Neural progenitor cell (in vitro differentiated cells): Measurements from ENCODE around the gene PPM1F. TPM values are rescaled to one million over a fixed set of nuclear protein-coding genes. Genes with fewer than 3 reads are reported as not detected.

ENCODE experiments used
- DNase-seq: peaks from one replicate; pipeline ENCODE4 v3.0.0-alpha.2; 2016; ENCODE audit warnings: low spot score
- H2AFZ ChIP-seq: fragments of 200-600 bp; sonication (generic); replicated peaks from 2 replicates; pipeline ENCODE4 v1.6.1; 2016; ENCODE audit warnings: antibody characterized with exemption
- H3F3A ChIP-seq: fragments of 200-600 bp; sonication (generic); 2 replicates; pipeline ENCODE4 v1.6.1; 2016; ENCODE audit warnings: antibody characterized with exemption, low read depth
- H3K27ac ChIP-seq: fragments of 200-600 bp; sonication (generic); 2 replicates; pipeline ENCODE4 v1.5.1; 2016; ENCODE audit warnings: mild to moderate bottlenecking
- H3K27me3 ChIP-seq: fragments of 200-600 bp; sonication (generic); 2 replicates; pipeline ENCODE4 v1.6.1; 2016; ENCODE audit warnings: mild to moderate bottlenecking, moderate library complexity
- H3K36me3 ChIP-seq: fragments of 200-600 bp; sonication (generic); 2 replicates; pipeline ENCODE4 v1.5.1; 2016
- H3K4me1 ChIP-seq: fragments of 200-600 bp; sonication (generic); 2 replicates; pipeline ENCODE4 v1.6.1; 2016; ENCODE audit warnings: mixed run types
- H3K4me2 ChIP-seq: fragments of 200-600 bp; sonication (generic); 2 replicates; pipeline ENCODE4 v1.6.1; 2016
- H3K4me3 ChIP-seq: fragments of 200-600 bp; sonication (generic); 2 replicates; pipeline ENCODE4 v1.5.1; 2016
- H3K79me2 ChIP-seq: fragments of 200-600 bp; sonication (generic); 2 replicates; pipeline ENCODE4 v1.6.1; 2016; ENCODE audit warnings: low read depth
- H3K9ac ChIP-seq: fragments of 200-600 bp; sonication (generic); 2 replicates; pipeline ENCODE4 v1.6.1; 2016
- H3K9me3 ChIP-seq: fragments of 200-600 bp; sonication (generic); 2 replicates; pipeline ENCODE4 v1.5.1; 2016; ENCODE audit warnings: low read depth
- H4K20me1 ChIP-seq: fragments of 200-600 bp; sonication (generic); 2 replicates; pipeline ENCODE4 v1.6.1; 2016; ENCODE audit warnings: low read depth
- H3K27ac Mint-ChIP-seq: 3 replicates; pipeline ENCODE4 v1.8.0; 2021; ENCODE audit warnings: mixed read lengths
- H3K27me3 Mint-ChIP-seq: 2 replicates; pipeline ENCODE4 v1.8.0; 2022; ENCODE audit warnings: low read depth, mild to moderate bottlenecking, inconsistent platforms, moderate library complexity, mixed read lengths; ENCODE audit not compliant: insufficient read depth
- H3K36me3 Mint-ChIP-seq: 3 replicates; pipeline ENCODE4 v1.8.0; 2021; ENCODE audit warnings: mixed read lengths
- H3K4me1 Mint-ChIP-seq: 3 replicates; pipeline ENCODE4 v1.8.0; 2021; ENCODE audit warnings: mixed read lengths
- H3K4me3 Mint-ChIP-seq: 3 replicates; pipeline ENCODE4 v1.8.0; 2021; ENCODE audit warnings: mild to moderate bottlenecking, moderate library complexity, mixed read lengths
- H3K9me3 Mint-ChIP-seq: 3 replicates; pipeline ENCODE4 v1.8.0; 2020; ENCODE audit warnings: mixed read lengths
- EZH2 ChIP-seq: fragments of 200-600 bp; sonication (generic); IDR thresholded peaks from 2 replicates; pipeline ENCODE4 v1.6.1; 2017; ENCODE audit warnings: antibody characterized with exemption, mild to moderate bottlenecking, moderate library complexity
- EZH2phosphoT487 ChIP-seq: fragments of 200-600 bp; sonication (generic); IDR thresholded peaks from 2 replicates; pipeline ENCODE4 v1.6.1; 2017; ENCODE audit warnings: antibody characterized with exemption
- total RNA-seq: library from RNA; depleted of rRNA; stranded (reverse); fragments of >200 nt; gene quantifications from 2 replicates; pipeline ENCODE4 v1.2.3, GENCODE V29; 2015; ENCODE audit warnings: low replicate concordance
- TF ChIP-seq, protein P1 (sequence below): fragments of 200-600 bp; sonication (generic); IDR thresholded peaks from 2 replicates; pipeline ENCODE4 v1.5.1; 2017; ENCODE audit warnings: antibody characterized with exemption, mild to moderate bottlenecking

PPM1F gene
- total RNA-seq, 1 donor from 2014 or later, result 18.0 TPM

DNA sequence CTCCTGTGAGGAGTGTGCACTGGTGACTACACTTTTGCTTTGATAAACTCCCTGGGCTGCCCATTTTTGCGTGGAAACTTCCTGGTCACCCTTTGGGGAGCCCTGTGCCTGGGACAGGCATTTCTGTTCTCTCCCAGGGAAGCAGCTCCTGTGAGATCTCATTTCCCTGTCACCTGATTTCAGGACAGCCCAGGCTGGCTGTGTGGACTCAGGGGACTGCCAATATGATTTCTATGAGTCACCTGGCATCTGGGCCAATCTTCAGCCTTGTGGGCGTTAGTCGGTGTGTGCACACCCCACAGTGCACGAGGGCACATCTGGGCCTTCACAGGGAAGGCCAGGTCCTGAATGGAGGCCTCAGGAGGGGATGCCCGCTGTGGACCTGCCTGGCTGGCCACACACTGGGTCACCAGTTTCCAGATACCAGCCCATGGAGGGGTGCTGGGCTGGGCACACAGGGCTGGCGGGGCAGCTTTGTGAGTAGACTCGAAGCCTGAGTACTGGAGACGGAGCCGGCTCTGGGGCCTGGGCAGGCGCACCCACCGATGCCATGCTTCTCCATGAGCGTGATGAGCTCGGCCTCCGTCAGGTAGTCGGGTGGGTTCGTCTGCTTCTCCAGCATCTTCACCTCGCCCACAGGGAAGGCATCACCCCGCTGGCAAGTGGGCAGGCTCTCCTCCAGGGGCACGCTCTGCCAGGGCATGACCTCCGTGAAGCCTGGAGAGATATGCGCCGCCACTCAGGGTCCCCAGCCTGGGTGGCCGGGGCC, 9.4 kb upstream of the PPM1F start:
- Histone ChIP-seq H3K27ac (no peak overlapping the region), H3K27me3 (no peaks in the 10 kb centered on the region), H2AFZ (no peak overlapping the region), H3K4me2 (no peak overlapping the region), H3K9me3 (no peaks in the 10 kb centered on the region), H3K9ac (no peak overlapping the region), H3F3A (no peaks in the 10 kb centered on the region), H3K4me3 (no peak overlapping the region), H3K36me3 (no peaks in the 10 kb centered on the region), H4K20me1 (no peaks in the 10 kb centered on the region), H3K79me2 (no peaks in the 10 kb centered on the region), H3K4me1 (no peaks in the 10 kb centered on the region)
- peaks cover 4% of the 10 kb centered on the region for H3K27me3 Mint-ChIP-seq
- no peak overlapping the region for H3K4me3 Mint-ChIP-seq
- TF ChIP-seq EZH2phosphoT487 (no peak), EZH2 (no peak)
- TF ChIP-seq, protein P1, sequence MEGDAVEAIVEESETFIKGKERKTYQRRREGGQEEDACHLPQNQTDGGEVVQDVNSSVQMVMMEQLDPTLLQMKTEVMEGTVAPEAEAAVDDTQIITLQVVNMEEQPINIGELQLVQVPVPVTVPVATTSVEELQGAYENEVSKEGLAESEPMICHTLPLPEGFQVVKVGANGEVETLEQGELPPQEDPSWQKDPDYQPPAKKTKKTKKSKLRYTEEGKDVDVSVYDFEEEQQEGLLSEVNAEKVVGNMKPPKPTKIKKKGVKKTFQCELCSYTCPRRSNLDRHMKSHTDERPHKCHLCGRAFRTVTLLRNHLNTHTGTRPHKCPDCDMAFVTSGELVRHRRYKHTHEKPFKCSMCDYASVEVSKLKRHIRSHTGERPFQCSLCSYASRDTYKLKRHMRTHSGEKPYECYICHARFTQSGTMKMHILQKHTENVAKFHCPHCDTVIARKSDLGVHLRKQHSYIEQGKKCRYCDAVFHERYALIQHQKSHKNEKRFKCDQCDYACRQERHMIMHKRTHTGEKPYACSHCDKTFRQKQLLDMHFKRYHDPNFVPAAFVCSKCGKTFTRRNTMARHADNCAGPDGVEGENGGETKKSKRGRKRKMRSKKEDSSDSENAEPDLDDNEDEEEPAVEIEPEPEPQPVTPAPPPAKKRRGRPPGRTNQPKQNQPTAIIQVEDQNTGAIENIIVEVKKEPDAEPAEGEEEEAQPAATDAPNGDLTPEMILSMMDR, result no peak
- no peak for DNase-seq
- H3K4me1 Mint-ChIP-seq, result no peaks in the 10 kb centered on the region
- H3K9me3 Mint-ChIP-seq, result no peaks in the 10 kb centered on the region
- H3K36me3 Mint-ChIP-seq, result peaks cover 21% of the 10 kb centered on the region
- H3K27ac Mint-ChIP-seq, result no peak overlapping the region

GRCh38 chr22:21961127-21961867, 8.6 kb upstream of the PPM1F start:
- no peak for TF ChIP-seq EZH2phosphoT487
- TF ChIP-seq, protein P1, result no peak
- no peak for TF ChIP-seq EZH2
- Histone ChIP-seq H3F3A (no peaks in the 10 kb centered on the region), H4K20me1 (no peaks in the 10 kb centered on the region), H2AFZ (no peak overlapping the region), H3K4me2 (no peak overlapping the region), H3K27me3 (no peaks in the 10 kb centered on the region), H3K36me3 (no peaks in the 10 kb centered on the region), H3K79me2 (no peaks in the 10 kb centered on the region), H3K4me1 (no peaks in the 10 kb centered on the region), H3K9ac (no peak overlapping the region), H3K27ac (no peak overlapping the region), H3K9me3 (no peaks in the 10 kb centered on the region), H3K4me3 (no peak overlapping the region)
- Mint-ChIP-seq H3K36me3 (peaks cover 15% of the 10 kb centered on the region), H3K9me3 (no peaks in the 10 kb centered on the region), H3K27ac (no peak overlapping the region), H3K27me3 (peaks cover 4% of the 10 kb centered on the region), H3K4me3 (no peak overlapping the region), H3K4me1 (no peaks in the 10 kb centered on the region)
- no peak for DNase-seq

DNA sequence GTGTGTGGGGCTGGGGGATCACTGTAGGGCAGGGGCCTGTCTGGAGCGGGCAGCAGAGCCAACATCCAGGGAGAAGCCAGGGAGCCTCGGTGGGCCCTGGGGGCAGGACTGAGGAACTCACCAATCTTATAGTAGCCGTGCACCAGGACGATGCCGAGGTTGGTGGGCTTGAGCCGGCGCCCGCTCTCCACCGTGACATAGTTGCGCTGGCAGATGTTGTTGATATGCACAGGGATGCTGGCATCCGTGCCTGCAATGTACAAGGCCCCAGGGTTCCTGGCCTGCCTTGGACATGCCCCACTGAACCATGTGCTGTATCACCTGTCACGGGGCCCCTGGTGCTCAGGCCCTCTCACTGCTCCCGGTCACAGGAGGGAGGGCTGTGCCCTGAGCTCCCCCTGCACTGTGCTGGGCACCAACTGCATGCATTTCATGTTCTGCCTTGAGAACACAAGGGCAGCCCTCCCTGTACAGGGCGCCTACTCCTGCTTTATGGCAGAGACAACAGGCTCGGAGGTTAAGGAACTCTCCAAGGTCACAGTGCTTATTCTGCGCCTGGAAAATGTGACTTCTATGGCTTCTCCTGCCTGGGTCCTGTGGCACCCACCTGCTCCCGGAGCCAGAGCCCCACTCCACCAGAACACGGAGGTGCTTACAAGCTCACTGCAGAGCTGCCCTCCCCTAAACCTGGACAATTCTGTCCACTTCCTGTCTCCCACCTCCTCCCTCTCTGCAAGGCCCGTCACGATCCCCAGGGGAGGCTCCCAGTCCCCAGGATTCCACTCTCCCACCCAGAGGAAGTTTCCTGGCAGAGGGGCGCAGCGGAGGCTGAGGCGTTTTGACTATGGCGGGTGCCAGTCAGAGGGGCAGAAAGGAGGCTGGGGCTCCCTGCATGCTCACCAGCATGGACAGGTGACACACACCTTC, 7.8 kb upstream of the PPM1F start:
- peaks cover 15% of the 10 kb centered on the region for H3K36me3 Mint-ChIP-seq
- H4K20me1 ChIP-seq, result no peaks in the 10 kb centered on the region

More for the DNA sequence above, 7.8 kb upstream of the PPM1F start:
- H3K4me2 ChIP-seq, result no peak overlapping the region
- Mint-ChIP-seq H3K9me3 (no peaks in the 10 kb centered on the region), H3K4me3 (no peak overlapping the region), H3K27me3 (peaks cover 4% of the 10 kb centered on the region), H3K4me1 (no peaks in the 10 kb centered on the region), H3K27ac (no peak overlapping the region)
- no peaks in the 10 kb centered on the region for H3K9me3 ChIP-seq
- DNase-seq, result no peak
- H3K9ac ChIP-seq, result no peak overlapping the region
- H2AFZ ChIP-seq, result no peak overlapping the region
- no peak overlapping the region for H3K27ac ChIP-seq
- TF ChIP-seq EZH2 (no peak), EZH2phosphoT487 (no peak)
- TF ChIP-seq, protein P1, result no peak
- no peaks in the 10 kb centered on the region for H3K79me2 ChIP-seq
- H3K36me3 ChIP-seq, result no peaks in the 10 kb centered on the region
- no peaks in the 10 kb centered on the region for H3K27me3 ChIP-seq
- no peak overlapping the region for H3K4me3 ChIP-seq
- no peaks in the 10 kb centered on the region for H3F3A ChIP-seq
- H3K4me1 ChIP-seq, result no peaks in the 10 kb centered on the region
